ENCODE results near the gene COPS6.

- TF ChIP-seq PRDM10 (tag by site-specific recombination; IDR thresholded peaks at IDR 0.05) = no peak
- TF ChIP-seq HOXD13 (CRISPR knock-in tag; IDR thresholded peaks at IDR 0.05; ENCODE audit: borderline replicate concordance) = no peak
- TF ChIP-seq GLI2 (tag by site-specific recombination; IDR thresholded peaks at IDR 0.05; ENCODE audit: borderline replicate concordance, low read depth) = no peak
- TF ChIP-seq CTCF (tag by site-specific recombination; IDR thresholded peaks at IDR 0.05) = no peak
- no peak for TF ChIP-seq PATZ1 (tag by site-specific recombination; IDR thresholded peaks at IDR 0.05)
- TF ChIP-seq ZNF585B (tag by site-specific recombination; IDR thresholded peaks at IDR 0.05) = no peak
- TF ChIP-seq REST (tag by site-specific recombination; IDR thresholded peaks at IDR 0.05) = no peak
- TF ChIP-seq ZNF654 (tag by site-specific recombination; IDR thresholded peaks at IDR 0.05; ENCODE audit: low read depth) = no peak
- no peak for TF ChIP-seq YY1 (tag by site-specific recombination; IDR thresholded peaks at IDR 0.05)
- TF ChIP-seq ZSCAN4 (tag by site-specific recombination; IDR thresholded peaks at IDR 0.05) = no peak
- no peak for TF ChIP-seq ZNF660 (tag by site-specific recombination; IDR thresholded peaks at IDR 0.05)
Observed at GRCh38 chr7:100061518-100062193, 27.1 kb upstream of the COPS6 start.

Data from HEK293 (cell line).